ENCODE results near the gene BLOC1S6.

GRCh38 chr15:45586601-45587094, 531 bp upstream of the BLOC1S6 start:
- TF ChIP-seq, protein P1, sequence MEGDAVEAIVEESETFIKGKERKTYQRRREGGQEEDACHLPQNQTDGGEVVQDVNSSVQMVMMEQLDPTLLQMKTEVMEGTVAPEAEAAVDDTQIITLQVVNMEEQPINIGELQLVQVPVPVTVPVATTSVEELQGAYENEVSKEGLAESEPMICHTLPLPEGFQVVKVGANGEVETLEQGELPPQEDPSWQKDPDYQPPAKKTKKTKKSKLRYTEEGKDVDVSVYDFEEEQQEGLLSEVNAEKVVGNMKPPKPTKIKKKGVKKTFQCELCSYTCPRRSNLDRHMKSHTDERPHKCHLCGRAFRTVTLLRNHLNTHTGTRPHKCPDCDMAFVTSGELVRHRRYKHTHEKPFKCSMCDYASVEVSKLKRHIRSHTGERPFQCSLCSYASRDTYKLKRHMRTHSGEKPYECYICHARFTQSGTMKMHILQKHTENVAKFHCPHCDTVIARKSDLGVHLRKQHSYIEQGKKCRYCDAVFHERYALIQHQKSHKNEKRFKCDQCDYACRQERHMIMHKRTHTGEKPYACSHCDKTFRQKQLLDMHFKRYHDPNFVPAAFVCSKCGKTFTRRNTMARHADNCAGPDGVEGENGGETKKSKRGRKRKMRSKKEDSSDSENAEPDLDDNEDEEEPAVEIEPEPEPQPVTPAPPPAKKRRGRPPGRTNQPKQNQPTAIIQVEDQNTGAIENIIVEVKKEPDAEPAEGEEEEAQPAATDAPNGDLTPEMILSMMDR (IDR thresholded peaks at IDR 0.05; ENCODE audit: low read length), result no peak
- TF ChIP-seq EZH2phosphoT487 (IDR thresholded peaks at IDR 0.05; ENCODE audit: low read length) (no peak), EZH2 (optimal IDR thresholded peaks at IDR 0.05; ENCODE audit: low read depth, low read length) (no peak)

All from MM.1S (cell line).